Measurements from ENCODE around the gene LARGE1. TPM values are rescaled to one million over a fixed set of nuclear protein-coding genes. Genes with fewer than 3 reads are reported as not detected.
A peak's percentile ranks its signal among the peaks of the same experiment; 100 is the strongest.

LARGE1 gene
- total and polyA plus RNA-seq, 2 of the 13 experiments (the other 11 are each of a cell fraction or from before 2014, with no cell fraction given), result 8.4 to 11.0 TPM

DNA sequence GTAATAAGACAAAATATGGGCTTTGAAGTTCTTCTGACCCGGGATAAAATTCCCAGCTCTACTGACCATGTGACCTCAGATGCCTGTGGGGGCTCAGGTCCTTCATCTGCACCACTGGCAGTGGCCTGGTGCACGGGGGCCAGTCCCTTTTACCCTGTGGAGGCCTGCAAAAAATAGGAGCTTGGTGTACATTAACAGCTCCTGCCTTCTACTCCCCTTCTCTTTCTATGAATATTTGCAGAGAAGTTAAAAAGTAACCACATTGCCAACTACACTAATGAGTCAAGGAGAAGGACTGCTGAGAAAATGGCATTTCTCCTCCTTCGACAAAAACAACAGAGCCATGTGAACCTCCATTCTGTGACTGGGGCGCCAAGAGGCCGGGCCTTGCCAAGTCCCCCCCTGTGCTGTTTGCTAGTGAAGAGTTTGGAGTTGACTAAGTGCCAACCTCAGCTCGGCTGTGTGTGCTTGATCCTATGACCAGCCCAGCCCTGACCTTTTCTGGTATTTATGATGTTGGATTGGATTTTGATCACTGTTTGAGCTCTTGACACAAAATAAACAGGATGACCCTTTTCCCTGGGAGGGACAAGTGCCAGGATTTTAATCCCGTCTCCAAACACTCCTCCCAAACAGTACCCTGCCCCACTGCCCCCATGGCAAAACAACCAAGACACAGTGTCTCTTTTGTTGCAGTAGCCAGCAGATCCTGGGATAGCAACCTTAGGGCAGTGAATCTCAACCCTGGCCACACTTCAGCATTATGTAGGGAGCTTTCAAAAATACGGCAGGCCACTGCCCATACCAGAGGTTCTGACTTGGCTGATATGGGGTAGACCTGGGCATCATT is 380.1 kb downstream of the LARGE1 start (continued):
- TF ChIP-seq ZFP37 (CRISPR knock-in tag; IDR thresholded peaks at IDR 0.05; ENCODE audit: borderline replicate concordance) (peak; percentile 51; the same call in 1 of the 2 replicates), ZNF746 (CRISPR knock-in tag; IDR thresholded peaks at IDR 0.05) (peak; percentile 60; the same call in 1 of the 2 replicates), MIER2 (CRISPR knock-in tag; IDR thresholded peaks at IDR 0.05) (peak; percentile 53; the same call in 1 of the 2 replicates), HNRNPL (IDR thresholded peaks at IDR 0.05; ENCODE audit: low read depth, low read length) (peak; percentile 84), ZNF652 (CRISPR knock-in tag; IDR thresholded peaks at IDR 0.05; ENCODE audit: borderline replicate concordance, low read depth) (no peak; the same call in 1 of the 2 replicates), ZFP1 (CRISPR knock-in tag; IDR thresholded peaks at IDR 0.05) (peak; percentile 45; the same call in 1 of the 2 replicates), ZMYM4 (CRISPR knock-in tag; IDR thresholded peaks at IDR 0.05) (peak; percentile 76), ZSCAN22 (CRISPR knock-in tag; IDR thresholded peaks at IDR 0.05) (no peak), HNRNPK (IDR thresholded peaks at IDR 0.05; ENCODE audit: low read depth, low read length, poor library complexity, severe bottlenecking) (no peak), ZNF546 (CRISPR knock-in tag; conservative IDR thresholded peaks at IDR 0.05) (no peak), ZNF232 (CRISPR knock-in tag; IDR thresholded peaks at IDR 0.05; ENCODE audit: borderline replicate concordance) (peak; percentile 76; the same call in 1 of the 2 replicates), NR2C2 (CRISPR knock-in tag; IDR thresholded peaks at IDR 0.05; ENCODE audit: borderline replicate concordance) (peak; percentile 79; the same call in 1 of the 2 replicates), REPIN1 (CRISPR knock-in tag; IDR thresholded peaks at IDR 0.05; ENCODE audit: borderline replicate concordance, low read depth) (peak; percentile 28; the same call in 1 of the 2 replicates), SNAPC2 (CRISPR knock-in tag; IDR thresholded peaks at IDR 0.05) (0 out of 2 replicates have a peak, but pooled peaks have one; percentile 81), ZNF605 (CRISPR knock-in tag; IDR thresholded peaks at IDR 0.05) (peak; percentile 70; the same call in 1 of the 2 replicates), RARA (CRISPR knock-in tag; IDR thresholded peaks at IDR 0.05) (peak; percentile 98), ZNF292 (CRISPR knock-in tag; IDR thresholded peaks at IDR 0.05; ENCODE audit: borderline replicate concordance, low read depth) (peak; percentile 74; the same call in 1 of the 2 replicates), SRF (IDR thresholded peaks at IDR 0.05; ENCODE audit: low read depth, low read length) (peak; percentile 11; the same call in 1 of the 2 replicates)
- TF ChIP-seq, protein P1, sequence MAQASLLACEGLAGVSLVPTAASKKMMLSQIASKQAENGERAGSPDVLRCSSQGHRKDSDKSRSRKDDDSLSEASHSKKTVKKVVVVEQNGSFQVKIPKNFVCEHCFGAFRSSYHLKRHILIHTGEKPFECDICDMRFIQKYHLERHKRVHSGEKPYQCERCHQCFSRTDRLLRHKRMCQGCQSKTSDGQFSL (CRISPR knock-in tag; IDR thresholded peaks at IDR 0.05), result no peak; the same call in 1 of the 2 replicates
- TF ChIP-seq, protein P2, sequence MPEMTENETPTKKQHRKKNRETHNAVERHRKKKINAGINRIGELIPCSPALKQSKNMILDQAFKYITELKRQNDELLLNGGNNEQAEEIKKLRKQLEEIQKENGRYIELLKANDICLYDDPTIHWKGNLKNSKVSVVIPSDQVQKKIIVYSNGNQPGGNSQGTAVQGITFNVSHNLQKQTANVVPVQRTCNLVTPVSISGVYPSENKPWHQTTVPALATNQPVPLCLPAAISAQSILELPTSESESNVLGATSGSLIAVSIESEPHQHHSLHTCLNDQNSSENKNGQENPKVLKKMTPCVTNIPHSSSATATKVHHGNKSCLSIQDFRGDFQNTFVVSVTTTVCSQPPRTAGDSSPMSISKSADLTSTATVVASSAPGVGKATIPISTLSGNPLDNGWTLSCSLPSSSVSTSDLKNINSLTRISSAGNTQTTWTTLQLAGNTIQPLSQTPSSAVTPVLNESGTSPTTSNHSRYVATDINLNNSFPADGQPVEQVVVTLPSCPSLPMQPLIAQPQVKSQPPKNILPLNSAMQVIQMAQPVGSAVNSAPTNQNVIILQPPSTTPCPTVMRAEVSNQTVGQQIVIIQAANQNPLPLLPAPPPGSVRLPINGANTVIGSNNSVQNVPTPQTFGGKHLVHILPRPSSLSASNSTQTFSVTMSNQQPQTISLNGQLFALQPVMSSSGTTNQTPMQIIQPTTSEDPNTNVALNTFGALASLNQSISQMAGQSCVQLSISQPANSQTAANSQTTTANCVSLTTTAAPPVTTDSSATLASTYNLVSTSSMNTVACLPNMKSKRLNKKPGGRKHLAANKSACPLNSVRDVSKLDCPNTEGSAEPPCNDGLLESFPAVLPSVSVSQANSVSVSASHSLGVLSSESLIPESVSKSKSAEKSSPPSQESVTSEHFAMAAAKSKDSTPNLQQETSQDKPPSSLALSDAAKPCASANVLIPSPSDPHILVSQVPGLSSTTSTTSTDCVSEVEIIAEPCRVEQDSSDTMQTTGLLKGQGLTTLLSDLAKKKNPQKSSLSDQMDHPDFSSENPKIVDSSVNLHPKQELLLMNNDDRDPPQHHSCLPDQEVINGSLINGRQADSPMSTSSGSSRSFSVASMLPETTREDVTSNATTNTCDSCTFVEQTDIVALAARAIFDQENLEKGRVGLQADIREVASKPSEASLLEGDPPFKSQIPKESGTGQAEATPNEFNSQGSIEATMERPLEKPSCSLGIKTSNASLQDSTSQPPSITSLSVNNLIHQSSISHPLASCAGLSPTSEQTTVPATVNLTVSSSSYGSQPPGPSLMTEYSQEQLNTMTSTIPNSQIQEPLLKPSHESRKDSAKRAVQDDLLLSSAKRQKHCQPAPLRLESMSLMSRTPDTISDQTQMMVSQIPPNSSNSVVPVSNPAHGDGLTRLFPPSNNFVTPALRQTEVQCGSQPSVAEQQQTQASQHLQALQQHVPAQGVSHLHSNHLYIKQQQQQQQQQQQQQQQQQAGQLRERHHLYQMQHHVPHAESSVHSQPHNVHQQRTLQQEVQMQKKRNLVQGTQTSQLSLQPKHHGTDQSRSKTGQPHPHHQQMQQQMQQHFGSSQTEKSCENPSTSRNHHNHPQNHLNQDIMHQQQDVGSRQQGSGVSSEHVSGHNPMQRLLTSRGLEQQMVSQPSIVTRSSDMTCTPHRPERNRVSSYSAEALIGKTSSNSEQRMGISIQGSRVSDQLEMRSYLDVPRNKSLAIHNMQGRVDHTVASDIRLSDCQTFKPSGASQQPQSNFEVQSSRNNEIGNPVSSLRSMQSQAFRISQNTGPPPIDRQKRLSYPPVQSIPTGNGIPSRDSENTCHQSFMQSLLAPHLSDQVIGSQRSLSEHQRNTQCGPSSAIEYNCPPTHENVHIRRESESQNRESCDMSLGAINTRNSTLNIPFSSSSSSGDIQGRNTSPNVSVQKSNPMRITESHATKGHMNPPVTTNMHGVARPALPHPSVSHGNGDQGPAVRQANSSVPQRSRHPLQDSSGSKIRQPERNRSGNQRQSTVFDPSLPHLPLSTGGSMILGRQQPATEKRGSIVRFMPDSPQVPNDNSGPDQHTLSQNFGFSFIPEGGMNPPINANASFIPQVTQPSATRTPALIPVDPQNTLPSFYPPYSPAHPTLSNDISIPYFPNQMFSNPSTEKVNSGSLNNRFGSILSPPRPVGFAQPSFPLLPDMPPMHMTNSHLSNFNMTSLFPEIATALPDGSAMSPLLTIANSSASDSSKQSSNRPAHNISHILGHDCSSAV (CRISPR knock-in tag; IDR thresholded peaks at IDR 0.05; ENCODE audit: borderline replicate concordance), result peak; percentile 31; the same call in 1 of the 2 replicates
